Heart left ventricle (tissue), 13 donors: ENCODE results near the gene KIF1A.

Source experiments
- POLR2A ChIP-seq, 2 donors: fragments of 450-650 bp; IDR thresholded peaks; one replicate each; pipeline ENCODE4 v1.6.1; 2017; ENCODE audit warnings: antibody characterized with exemption in 2 of 2, mild to moderate bottlenecking in 2 of 2, moderate library complexity in 2 of 2
- TF ChIP-seq, protein P1 (sequence below), 12 donors: fragments of 200-600 bp; sonication (generic) in 4 of 12; IDR thresholded peaks; one replicate each; pipeline versions ENCODE4 v1.5.0 to v1.8.0; 2018 to 2022; ENCODE audit warnings: antibody characterized with exemption in 12 of 12, mild to moderate bottlenecking in 5 of 12
- donor health status: ischemic (EF 13 %, LVEDD 7.1; RV severe dilation, severe dysfunction).
- donor health status: DM: no; HTN: yes; CAD: no.
- donor health status: DM: no; HTN: no; CAD: no.
- donor health status: ischemic (EF 25% LVEDD 6.9; RV normal size, moderate dysfunction).
- donor health status: ischemic (EF 25% LVEDD 5.7; RV mildly dilated, moderate dysfunction).
- donor health status: ischemic (EF 35%, LVEDD 5.7; RV mildly dilated, moderate dysfunction).
- donor health status: nonischemic (EF 11% LVEDD 7.7; RV severe dilation, severe dysfunction).
- donor health status: DM: yes; HTN: yes; CAD: no.
- donor health status: PGD.
- donor health status: ischemic (EF 29% LVEDD 5.4; RV normal size, mild dysfunction).
- donor health status: nonischemic (EF 23%, LVEDD 6.1; RV moderate dilation, normal function).

DNA sequence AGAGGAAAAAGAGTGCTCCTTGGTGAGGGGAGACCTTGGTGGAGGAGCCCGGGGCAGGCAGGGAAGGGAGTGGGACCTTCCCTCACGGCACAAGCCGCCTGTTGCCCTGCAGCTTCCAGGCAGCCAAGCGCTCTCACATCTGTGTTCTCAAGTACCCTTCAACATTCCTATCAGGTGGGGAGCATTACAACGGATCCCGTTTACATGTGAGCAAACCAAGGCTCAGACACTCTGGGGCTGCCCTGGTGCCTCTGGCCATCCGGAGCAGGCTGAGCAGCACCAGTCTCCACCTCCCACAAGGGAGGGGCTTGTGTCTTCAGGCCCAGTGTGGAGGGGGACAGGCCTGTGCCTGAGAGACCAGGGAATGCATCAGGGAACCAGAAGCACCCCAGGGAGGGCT, 70.5 kb downstream of the KIF1A start:
- TF ChIP-seq, protein P1, sequence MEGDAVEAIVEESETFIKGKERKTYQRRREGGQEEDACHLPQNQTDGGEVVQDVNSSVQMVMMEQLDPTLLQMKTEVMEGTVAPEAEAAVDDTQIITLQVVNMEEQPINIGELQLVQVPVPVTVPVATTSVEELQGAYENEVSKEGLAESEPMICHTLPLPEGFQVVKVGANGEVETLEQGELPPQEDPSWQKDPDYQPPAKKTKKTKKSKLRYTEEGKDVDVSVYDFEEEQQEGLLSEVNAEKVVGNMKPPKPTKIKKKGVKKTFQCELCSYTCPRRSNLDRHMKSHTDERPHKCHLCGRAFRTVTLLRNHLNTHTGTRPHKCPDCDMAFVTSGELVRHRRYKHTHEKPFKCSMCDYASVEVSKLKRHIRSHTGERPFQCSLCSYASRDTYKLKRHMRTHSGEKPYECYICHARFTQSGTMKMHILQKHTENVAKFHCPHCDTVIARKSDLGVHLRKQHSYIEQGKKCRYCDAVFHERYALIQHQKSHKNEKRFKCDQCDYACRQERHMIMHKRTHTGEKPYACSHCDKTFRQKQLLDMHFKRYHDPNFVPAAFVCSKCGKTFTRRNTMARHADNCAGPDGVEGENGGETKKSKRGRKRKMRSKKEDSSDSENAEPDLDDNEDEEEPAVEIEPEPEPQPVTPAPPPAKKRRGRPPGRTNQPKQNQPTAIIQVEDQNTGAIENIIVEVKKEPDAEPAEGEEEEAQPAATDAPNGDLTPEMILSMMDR (IDR thresholded peaks at IDR 0.05), result no peak
- TF ChIP-seq POLR2A (IDR thresholded peaks at IDR 0.05), result no peak
